Measurements from ENCODE around the gene TRIM71.

DNA sequence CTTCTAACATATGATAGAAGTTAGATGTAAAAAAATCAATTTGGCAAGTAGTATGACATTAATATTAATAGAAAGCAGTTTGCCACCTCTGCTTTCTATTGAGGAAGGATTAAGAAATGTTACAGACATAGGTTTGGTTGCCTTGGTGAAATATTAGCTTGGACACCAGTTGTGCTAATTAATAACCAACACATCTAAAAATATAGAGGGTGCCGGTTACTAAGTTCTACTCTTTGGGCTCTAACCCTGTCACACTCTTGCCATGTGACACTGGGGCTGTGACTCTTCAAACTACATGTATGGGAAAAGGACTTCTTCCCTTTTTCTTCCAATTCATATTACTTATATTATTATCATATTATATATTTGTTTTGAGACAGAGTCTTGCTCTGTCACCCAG, 64.4 kb downstream of the TRIM71 start:
- TF ChIP-seq, protein P1, sequence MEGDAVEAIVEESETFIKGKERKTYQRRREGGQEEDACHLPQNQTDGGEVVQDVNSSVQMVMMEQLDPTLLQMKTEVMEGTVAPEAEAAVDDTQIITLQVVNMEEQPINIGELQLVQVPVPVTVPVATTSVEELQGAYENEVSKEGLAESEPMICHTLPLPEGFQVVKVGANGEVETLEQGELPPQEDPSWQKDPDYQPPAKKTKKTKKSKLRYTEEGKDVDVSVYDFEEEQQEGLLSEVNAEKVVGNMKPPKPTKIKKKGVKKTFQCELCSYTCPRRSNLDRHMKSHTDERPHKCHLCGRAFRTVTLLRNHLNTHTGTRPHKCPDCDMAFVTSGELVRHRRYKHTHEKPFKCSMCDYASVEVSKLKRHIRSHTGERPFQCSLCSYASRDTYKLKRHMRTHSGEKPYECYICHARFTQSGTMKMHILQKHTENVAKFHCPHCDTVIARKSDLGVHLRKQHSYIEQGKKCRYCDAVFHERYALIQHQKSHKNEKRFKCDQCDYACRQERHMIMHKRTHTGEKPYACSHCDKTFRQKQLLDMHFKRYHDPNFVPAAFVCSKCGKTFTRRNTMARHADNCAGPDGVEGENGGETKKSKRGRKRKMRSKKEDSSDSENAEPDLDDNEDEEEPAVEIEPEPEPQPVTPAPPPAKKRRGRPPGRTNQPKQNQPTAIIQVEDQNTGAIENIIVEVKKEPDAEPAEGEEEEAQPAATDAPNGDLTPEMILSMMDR (IDR thresholded peaks at IDR 0.05) = no peak
- TF ChIP-seq POLR2A (IDR thresholded peaks at IDR 0.05) = no peak

Data from transverse colon (tissue), 3 donors.